BLaER1 treated with 17β-estradiol and CSF1 and Interleukin-3, amounts not matched to agents 10 nM and 100 nM (cell line): ENCODE measurements around the gene ZBTB40.
A peak's percentile ranks its signal among the peaks of the same experiment; 100 is the strongest.

Experiments used
- H3K27ac ChIP-seq, 11 experiments: shearing (Covaris generic); formaldehyde crosslinking; 2 replicates each; pipeline ENCODE4 v1.8.1; 2022
- H3K27me3 ChIP-seq, 11 experiments: shearing (Covaris generic); formaldehyde crosslinking; 2 replicates each; pipeline ENCODE4 v1.8.1; 2022
- H3K36me3 ChIP-seq, 11 experiments: shearing (Covaris generic); formaldehyde crosslinking; 2 replicates each; pipeline ENCODE4 v1.8.1; 2022
- H3K4me1 ChIP-seq, 10 experiments: shearing (Covaris generic); formaldehyde crosslinking; 2 replicates each; pipeline ENCODE4 v1.8.1; 2022
- H3K4me2 ChIP-seq, 11 experiments: shearing (Covaris generic); formaldehyde crosslinking; 2 replicates each; pipeline ENCODE4 v1.8.1; 2022
- H3K4me3 ChIP-seq, 10 experiments: shearing (Covaris generic); formaldehyde crosslinking; 2 replicates each; pipeline ENCODE4 v1.8.1; 2022
- H3K9ac ChIP-seq, 11 experiments: shearing (Covaris generic); formaldehyde crosslinking; 2 replicates each; pipeline ENCODE4 v1.8.1; 2022
- H3K9me3 ChIP-seq, 11 experiments: shearing (Covaris generic); formaldehyde crosslinking; replicated peaks in 1 of 11; 2 replicates each; pipeline ENCODE4 v1.8.1; 2022
- H4K20me1 ChIP-seq, 11 experiments: shearing (Covaris generic); formaldehyde crosslinking; 2 replicates each; pipeline ENCODE4 v1.8.1; 2022
- Cebpa-rat ChIP-seq, 11 experiments: shearing (Covaris generic); IDR thresholded peaks; 2 replicates each; pipeline ENCODE4 v1.8.1; 2022

ZBTB40 gene

GRCh38 chr1:22418933-22419382 lies 32.7 kb upstream of the ZBTB40 start:
- Histone ChIP-seq H3K27ac (no peak overlapping the region), H3K4me2 (peak overlapping the region in 9 of 11 experiments; percentile 5 to 68 (median 36); a peak in 13 of 22 replicates), H3K4me1 (peaks cover 0 to 22% (median 16%) of the 10 kb centered on the region in 10 experiments; a peak in 15 of 20 replicates), H3K9ac (peak overlapping the region in 3 of 11 experiments; percentile 6 to 29 (median 8); a peak in 1 of 22 replicates), H3K36me3 (no peaks in the 10 kb centered on the region), H4K20me1 (peaks cover 0 to 8% (median 0%) of the 10 kb centered on the region in 11 experiments; a peak in 1 of 22 replicates), H3K4me3 (no peak overlapping the region), H3K9me3 (no peaks in the 10 kb centered on the region), H3K27me3 (no peaks in the 10 kb centered on the region)
- TF ChIP-seq Cebpa-rat (IDR thresholded peaks at IDR 0.05) = no peak

DNA sequence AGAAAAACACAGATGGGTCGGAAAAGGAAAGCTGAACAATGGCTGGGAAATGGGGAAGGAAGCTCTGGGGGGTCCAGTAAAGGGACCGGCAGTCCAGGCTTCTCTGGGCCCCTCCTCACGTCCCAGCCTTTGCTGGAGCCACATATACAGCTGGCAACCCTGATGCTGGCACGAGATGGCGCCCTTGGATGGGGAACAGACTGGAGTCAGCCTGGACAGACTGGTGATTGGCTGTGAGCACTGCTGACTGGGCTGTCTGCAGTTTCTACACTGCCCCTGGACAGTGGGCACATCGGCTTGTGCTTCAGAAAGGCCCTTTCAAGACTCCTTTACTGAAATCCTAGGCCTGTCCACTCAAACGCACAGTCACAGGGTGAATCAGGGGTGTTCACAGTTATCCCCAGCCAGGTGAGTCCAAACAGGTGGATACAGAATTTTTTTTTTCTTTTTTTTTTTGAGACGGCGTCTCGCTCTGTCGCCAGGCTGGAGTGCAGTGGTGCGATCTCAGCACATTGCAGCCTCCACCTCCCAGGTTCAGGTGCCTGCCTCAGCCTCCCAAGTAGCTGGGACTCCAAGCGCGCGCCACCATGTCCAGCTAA lies 31.1 kb upstream of the ZBTB40 start:
- Histone ChIP-seq H3K9ac (no peak overlapping the region), H3K4me1 (peaks cover 0 to 22% (median 16%) of the 10 kb centered on the region in 10 experiments; a peak in 15 of 20 replicates), H3K27ac (no peak overlapping the region), H3K36me3 (no peaks in the 10 kb centered on the region), H3K4me3 (no peak overlapping the region), H3K27me3 (no peaks in the 10 kb centered on the region), H3K4me2 (peak overlapping the region; percentile 30 to 76 (median 58); a peak in 21 of 22 replicates), H4K20me1 (0 out of 22 replicates have a peak, but pooled peaks cover 0 to 8% (median 0%) of the 10 kb centered on the region in 11 experiments), H3K9me3 (no peaks in the 10 kb centered on the region)
- TF ChIP-seq Cebpa-rat (IDR thresholded peaks at IDR 0.05) = no peak

- Histone ChIP-seq H3K4me2 (no peak overlapping the region), H3K9me3 (0 out of 22 replicates have a peak, but pooled peaks cover 0 to 7% (median 0%) of the 10 kb centered on the region in 11 experiments), H4K20me1 (no peaks in the 10 kb centered on the region), H3K27me3 (no peaks in the 10 kb centered on the region), H3K36me3 (no peaks in the 10 kb centered on the region), H3K9ac (no peak overlapping the region), H3K4me1 (no peaks in the 10 kb centered on the region), H3K4me3 (no peak overlapping the region), H3K27ac (no peak overlapping the region)
- no peak for TF ChIP-seq Cebpa-rat (IDR thresholded peaks at IDR 0.05)
These were observed 24.9 kb upstream of the ZBTB40 start for GRCh38 chr1:22426781-22427180.

DNA sequence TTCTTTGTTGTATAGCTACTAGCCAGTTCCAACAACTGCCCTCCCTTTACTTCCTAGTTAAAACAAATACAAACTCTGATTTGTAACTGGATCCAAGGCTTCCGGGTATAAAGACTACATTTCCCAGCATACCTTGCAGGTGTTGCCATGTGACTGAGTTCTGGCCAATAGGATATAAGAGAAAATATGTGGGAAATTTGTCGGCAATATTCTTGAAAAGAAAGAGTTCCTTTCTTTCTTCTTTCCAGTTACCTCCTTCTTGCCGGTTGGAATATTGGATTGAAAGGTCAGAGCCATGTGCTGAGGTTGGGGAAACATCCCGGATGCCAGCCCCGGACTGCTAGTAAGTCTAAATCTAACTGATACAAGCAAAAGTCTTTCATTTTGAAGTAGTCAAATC lies 23.0 kb upstream of the ZBTB40 start:
- Histone ChIP-seq H3K9ac (no peak overlapping the region), H3K27ac (no peak overlapping the region), H3K27me3 (no peaks in the 10 kb centered on the region), H3K36me3 (no peaks in the 10 kb centered on the region), H3K4me2 (peak overlapping the region in 2 of 11 experiments; percentile 6 to 15; a peak in 3 of 22 replicates), H3K9me3 (0 out of 22 replicates have a peak, but pooled peaks cover 0 to 7% (median 0%) of the 10 kb centered on the region in 11 experiments), H3K4me3 (peak overlapping the region in 1 of 10 experiments; percentile 31; a peak in 3 of 20 replicates), H4K20me1 (no peaks in the 10 kb centered on the region), H3K4me1 (no peaks in the 10 kb centered on the region)
- TF ChIP-seq Cebpa-rat (IDR thresholded peaks at IDR 0.05) = no peak

- Histone ChIP-seq H3K4me2 (no peak overlapping the region), H3K27me3 (no peaks in the 10 kb centered on the region), H3K36me3 (no peaks in the 10 kb centered on the region), H4K20me1 (no peaks in the 10 kb centered on the region), H3K4me1 (no peaks in the 10 kb centered on the region), H3K27ac (no peak overlapping the region), H3K9me3 (0 out of 22 replicates have a peak, but pooled peaks cover 0 to 7% (median 0%) of the 10 kb centered on the region in 11 experiments), H3K9ac (no peak overlapping the region), H3K4me3 (no peak overlapping the region)
- no peak for TF ChIP-seq Cebpa-rat (IDR thresholded peaks at IDR 0.05)
These were observed 19.7 kb upstream of the ZBTB40 start for GRCh38 chr1:22431965-22432364.

- H3K27ac ChIP-seq = no peak overlapping the region
- H3K9me3 ChIP-seq = peaks cover 6 to 20% (median 13%) of the 10 kb centered on the region in 11 experiments; a peak in 21 of 22 replicates
- no peaks in the 10 kb centered on the region for H4K20me1 ChIP-seq
- H3K4me2 ChIP-seq = no peak overlapping the region
- H3K4me3 ChIP-seq = no peak overlapping the region
- H3K27me3 ChIP-seq = no peaks in the 10 kb centered on the region
- no peaks in the 10 kb centered on the region for H3K4me1 ChIP-seq
- TF ChIP-seq Cebpa-rat (IDR thresholded peaks at IDR 0.05) = no peak
- H3K9ac ChIP-seq = no peak overlapping the region
- H3K36me3 ChIP-seq = no peaks in the 10 kb centered on the region; a peak in 1 of 22 replicates
These were observed 16.9 kb upstream of the ZBTB40 start for GRCh38 chr1:22434717-22435116.

DNA sequence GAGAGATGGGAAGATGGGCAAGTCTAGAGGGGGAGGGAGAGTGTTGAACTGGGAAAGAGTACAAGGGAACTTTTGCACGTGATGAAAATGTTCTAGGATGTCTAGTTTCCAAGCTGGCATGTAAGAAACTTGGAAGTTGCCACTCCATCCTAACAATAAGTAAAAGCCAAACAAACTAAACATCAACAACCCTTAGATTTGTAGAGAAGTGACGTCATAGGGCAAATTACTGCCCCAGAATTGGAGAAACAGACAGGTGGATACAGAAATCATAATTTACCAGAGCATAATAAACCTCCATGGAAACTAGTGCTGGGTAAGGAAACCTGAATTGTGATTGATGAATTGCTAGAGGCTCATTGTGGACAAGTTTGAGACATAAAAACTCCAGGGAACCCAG lies 14.7 kb upstream of the ZBTB40 start:
- H3K4me3 ChIP-seq = no peak overlapping the region
- H4K20me1 ChIP-seq = no peaks in the 10 kb centered on the region
- H3K9me3 ChIP-seq = peaks cover 24 to 42% (median 32%) of the 10 kb centered on the region in 11 experiments

GRCh38 chr1:22437573-22437972 lies 14.1 kb upstream of the ZBTB40 start:
- no peak overlapping the region for H3K27ac ChIP-seq
- H3K36me3 ChIP-seq = peaks cover 0 to 4% (median 0%) of the 10 kb centered on the region in 11 experiments; a peak in 2 of 22 replicates
- H3K4me1 ChIP-seq = no peaks in the 10 kb centered on the region
- H3K9ac ChIP-seq = no peak overlapping the region
- no peak overlapping the region for H3K4me2 ChIP-seq
- peaks cover 24 to 47% (median 33%) of the 10 kb centered on the region in 11 experiments for H3K9me3 ChIP-seq
- TF ChIP-seq Cebpa-rat (IDR thresholded peaks at IDR 0.05) = peak in 8 of 11 experiments; percentile 40 to 86 (median 64); a peak in 12 of 22 replicates
- no peak overlapping the region for H3K4me3 ChIP-seq
- H3K27me3 ChIP-seq = no peaks in the 10 kb centered on the region
- H4K20me1 ChIP-seq = no peaks in the 10 kb centered on the region

More for the DNA sequence above, 14.7 kb upstream of the ZBTB40 start:
- TF ChIP-seq Cebpa-rat (IDR thresholded peaks at IDR 0.05) = no peak
- no peaks in the 10 kb centered on the region for H3K27me3 ChIP-seq
- H3K4me1 ChIP-seq = no peaks in the 10 kb centered on the region
- no peak overlapping the region for H3K9ac ChIP-seq
- H3K36me3 ChIP-seq = peaks cover 0 to 4% (median 0%) of the 10 kb centered on the region in 11 experiments; a peak in 2 of 22 replicates
- H3K4me2 ChIP-seq = no peak overlapping the region
- H3K27ac ChIP-seq = no peak overlapping the region

DNA sequence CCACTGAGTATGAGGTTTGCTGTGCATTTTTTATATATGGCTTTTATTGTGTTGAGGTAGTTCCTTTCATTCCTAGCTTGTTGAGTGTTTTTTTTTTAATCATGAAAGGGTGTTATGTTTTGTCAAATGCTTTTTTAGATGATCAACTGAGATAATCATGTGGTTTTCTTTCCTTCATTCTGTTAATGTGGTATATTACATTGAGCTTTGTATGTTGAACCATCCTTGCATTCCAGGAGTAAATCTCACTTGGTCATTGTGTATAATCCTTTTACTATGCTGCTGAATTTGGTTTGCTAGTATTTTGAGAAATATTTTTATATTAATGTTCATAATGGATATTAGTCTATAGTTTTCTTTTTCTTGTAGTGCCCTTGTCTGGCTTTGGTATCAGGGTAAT lies 11.1 kb upstream of the ZBTB40 start:
- TF ChIP-seq Cebpa-rat (IDR thresholded peaks at IDR 0.05) = no peak
- peaks cover 26 to 54% (median 34%) of the 10 kb centered on the region in 11 experiments for H3K9me3 ChIP-seq
- no peaks in the 10 kb centered on the region for H3K4me1 ChIP-seq
- no peak overlapping the region for H3K9ac ChIP-seq
- H3K4me3 ChIP-seq = no peak overlapping the region
- no peak overlapping the region for H3K27ac ChIP-seq
- no peaks in the 10 kb centered on the region for H4K20me1 ChIP-seq
- no peaks in the 10 kb centered on the region for H3K27me3 ChIP-seq
- H3K36me3 ChIP-seq = peaks cover 0 to 4% (median 0%) of the 10 kb centered on the region in 11 experiments; a peak in 2 of 22 replicates
- H3K4me2 ChIP-seq = no peak overlapping the region
